Endometrial microvascular endothelial cells (primary cell): Measurements from ENCODE around the gene RUFY2. TPM values are rescaled to one million over a fixed set of nuclear protein-coding genes. Genes with fewer than 3 reads are reported as not detected.

ENCODE experiments used
- total RNA-seq: library from RNA; depleted of rRNA; stranded (reverse); fragments of >200 nt; gene quantifications from one replicate; pipeline ENCODE4 v1.2.3, GENCODE V29; 2015; ENCODE audit errors: inconsistent ontology term

RUFY2 gene
- total RNA-seq, 1 donor from 2014 or later = 14.9 TPM

Other genes starting within 250 kb of the RUFY2 start
- not detected for gene ATOH7, start 175.2 kb downstream of the RUFY2 start, total RNA-seq
- gene HNRNPH3, start 75.2 kb downstream of the RUFY2 start, total RNA-seq = 54.4 TPM
- 0.84 TPM for gene PBLD, start 74.3 kb downstream of the RUFY2 start, total RNA-seq
- 23.7 TPM for gene DNA2, start 64.7 kb upstream of the RUFY2 start, total RNA-seq
- 8.8 TPM for gene SLC25A16, start 120.2 kb upstream of the RUFY2 start, total RNA-seq
- gene TET1, start 153.1 kb upstream of the RUFY2 start, total RNA-seq = 0.74 TPM